ENCODE results near the gene RABEP2. TPM values are rescaled to one million over a fixed set of nuclear protein-coding genes. Genes with fewer than 3 reads are reported as not detected.

RABEP2 gene
- polyA plus RNA-seq, 2 of the 4 experiments (the other 2 are of a cell fraction): 6.0 to 13.7 TPM

- DNase-seq (ENCODE audit: low read depth in 1 of 2, low spot score in 1 of 2) (peak in 1 of 2 experiments; percentile 73), FAIRE-seq (no peak), ATAC-seq (peak in 1 of 2 experiments; percentile 70; a peak in 3 of 6 replicates)
- CTCF ChIA-PET: interaction anchor here (0.7 to 17.8 kb wide), 17 partner anchors 8 to 89 kb away, joined by 3 to 190 read pairs (median 4); partner anchors contain the start of gene NFATC2IP
- TF ChIP-seq ZFP36 (IDR thresholded peaks at IDR 0.05; ENCODE audit: borderline replicate concordance, partially characterized antibody) (no peak), TP53 (CRISPR knock-in tag; IDR thresholded peaks at IDR 0.05) (no peak), JUNB (IDR thresholded peaks at IDR 0.05) (no peak), HES2 (IDR thresholded peaks at IDR 0.05) (no peak), FOSB (CRISPR knock-in tag; IDR thresholded peaks at IDR 0.05) (no peak), HEYL (CRISPR knock-in tag; IDR thresholded peaks at IDR 0.05) (no peak), POLR2AphosphoS2 (conservative IDR thresholded peaks at IDR 0.05; ENCODE audit: low read length) (no peak), RAD21 (conservative IDR thresholded peaks at IDR 0.05 in 1 of 2, IDR thresholded peaks at IDR 0.05 in 1 of 2) (peak; percentile 14 to 25; a peak in 2 of 5 replicates), SMC3 (IDR thresholded peaks at IDR 0.05) (peak; percentile 27; the same call in 2 of the 3 replicates), FOSL2 (IDR thresholded peaks at IDR 0.05) (no peak), FOSL2 (CRISPR knock-in tag; IDR thresholded peaks at IDR 0.05) (no peak), HDAC2 (IDR thresholded peaks at IDR 0.05) (no peak), PHF8 (IDR thresholded peaks at IDR 0.05; ENCODE audit: borderline replicate concordance, low read depth) (no peak), RFX5 (IDR thresholded peaks at IDR 0.05) (no peak), NFE2L2 (conservative IDR thresholded peaks at IDR 0.05; ENCODE audit: low read length) (no peak), RARB (CRISPR knock-in tag; IDR thresholded peaks at IDR 0.05) (no peak), SREBF2 (IDR thresholded peaks at IDR 0.05) (no peak), MAFK (IDR thresholded peaks at IDR 0.05; ENCODE audit: partially characterized antibody) (no peak), HOXA7 (CRISPR knock-in tag; IDR thresholded peaks at IDR 0.05) (no peak), EHF (CRISPR knock-in tag; IDR thresholded peaks at IDR 0.05) (no peak), EP300 (IDR thresholded peaks at IDR 0.05) (no peak), CEBPB (IDR thresholded peaks at IDR 0.05) (no peak), CBX8 (IDR thresholded peaks at IDR 0.05) (no peak), POLR2A (IDR thresholded peaks at IDR 0.05; ENCODE audit: low read length) (no peak)
- TF ChIP-seq, protein P1, sequence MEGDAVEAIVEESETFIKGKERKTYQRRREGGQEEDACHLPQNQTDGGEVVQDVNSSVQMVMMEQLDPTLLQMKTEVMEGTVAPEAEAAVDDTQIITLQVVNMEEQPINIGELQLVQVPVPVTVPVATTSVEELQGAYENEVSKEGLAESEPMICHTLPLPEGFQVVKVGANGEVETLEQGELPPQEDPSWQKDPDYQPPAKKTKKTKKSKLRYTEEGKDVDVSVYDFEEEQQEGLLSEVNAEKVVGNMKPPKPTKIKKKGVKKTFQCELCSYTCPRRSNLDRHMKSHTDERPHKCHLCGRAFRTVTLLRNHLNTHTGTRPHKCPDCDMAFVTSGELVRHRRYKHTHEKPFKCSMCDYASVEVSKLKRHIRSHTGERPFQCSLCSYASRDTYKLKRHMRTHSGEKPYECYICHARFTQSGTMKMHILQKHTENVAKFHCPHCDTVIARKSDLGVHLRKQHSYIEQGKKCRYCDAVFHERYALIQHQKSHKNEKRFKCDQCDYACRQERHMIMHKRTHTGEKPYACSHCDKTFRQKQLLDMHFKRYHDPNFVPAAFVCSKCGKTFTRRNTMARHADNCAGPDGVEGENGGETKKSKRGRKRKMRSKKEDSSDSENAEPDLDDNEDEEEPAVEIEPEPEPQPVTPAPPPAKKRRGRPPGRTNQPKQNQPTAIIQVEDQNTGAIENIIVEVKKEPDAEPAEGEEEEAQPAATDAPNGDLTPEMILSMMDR (IDR thresholded peaks at IDR 0.05): peak; percentile 50
- TF ChIP-seq, protein P2, sequence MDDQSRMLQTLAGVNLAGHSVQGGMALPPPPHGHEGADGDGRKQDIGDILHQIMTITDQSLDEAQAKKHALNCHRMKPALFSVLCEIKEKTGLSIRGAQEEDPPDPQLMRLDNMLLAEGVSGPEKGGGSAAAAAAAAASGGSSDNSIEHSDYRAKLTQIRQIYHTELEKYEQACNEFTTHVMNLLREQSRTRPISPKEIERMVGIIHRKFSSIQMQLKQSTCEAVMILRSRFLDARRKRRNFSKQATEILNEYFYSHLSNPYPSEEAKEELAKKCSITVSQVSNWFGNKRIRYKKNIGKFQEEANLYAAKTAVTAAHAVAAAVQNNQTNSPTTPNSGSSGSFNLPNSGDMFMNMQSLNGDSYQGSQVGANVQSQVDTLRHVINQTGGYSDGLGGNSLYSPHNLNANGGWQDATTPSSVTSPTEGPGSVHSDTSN (IDR thresholded peaks at IDR 0.05): no peak
- TF ChIP-seq, protein P3, sequence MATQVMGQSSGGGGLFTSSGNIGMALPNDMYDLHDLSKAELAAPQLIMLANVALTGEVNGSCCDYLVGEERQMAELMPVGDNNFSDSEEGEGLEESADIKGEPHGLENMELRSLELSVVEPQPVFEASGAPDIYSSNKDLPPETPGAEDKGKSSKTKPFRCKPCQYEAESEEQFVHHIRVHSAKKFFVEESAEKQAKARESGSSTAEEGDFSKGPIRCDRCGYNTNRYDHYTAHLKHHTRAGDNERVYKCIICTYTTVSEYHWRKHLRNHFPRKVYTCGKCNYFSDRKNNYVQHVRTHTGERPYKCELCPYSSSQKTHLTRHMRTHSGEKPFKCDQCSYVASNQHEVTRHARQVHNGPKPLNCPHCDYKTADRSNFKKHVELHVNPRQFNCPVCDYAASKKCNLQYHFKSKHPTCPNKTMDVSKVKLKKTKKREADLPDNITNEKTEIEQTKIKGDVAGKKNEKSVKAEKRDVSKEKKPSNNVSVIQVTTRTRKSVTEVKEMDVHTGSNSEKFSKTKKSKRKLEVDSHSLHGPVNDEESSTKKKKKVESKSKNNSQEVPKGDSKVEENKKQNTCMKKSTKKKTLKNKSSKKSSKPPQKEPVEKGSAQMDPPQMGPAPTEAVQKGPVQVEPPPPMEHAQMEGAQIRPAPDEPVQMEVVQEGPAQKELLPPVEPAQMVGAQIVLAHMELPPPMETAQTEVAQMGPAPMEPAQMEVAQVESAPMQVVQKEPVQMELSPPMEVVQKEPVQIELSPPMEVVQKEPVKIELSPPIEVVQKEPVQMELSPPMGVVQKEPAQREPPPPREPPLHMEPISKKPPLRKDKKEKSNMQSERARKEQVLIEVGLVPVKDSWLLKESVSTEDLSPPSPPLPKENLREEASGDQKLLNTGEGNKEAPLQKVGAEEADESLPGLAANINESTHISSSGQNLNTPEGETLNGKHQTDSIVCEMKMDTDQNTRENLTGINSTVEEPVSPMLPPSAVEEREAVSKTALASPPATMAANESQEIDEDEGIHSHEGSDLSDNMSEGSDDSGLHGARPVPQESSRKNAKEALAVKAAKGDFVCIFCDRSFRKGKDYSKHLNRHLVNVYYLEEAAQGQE (IDR thresholded peaks at IDR 0.05): no peak
- H3K9me3 ChIP-seq: no peaks in the 10 kb centered on the region
- 87% methylated on average over 17 of the region's 18 CpGs for WGBS (ENCODE audit: missing lambda C conversion rate)
- H3K4me1 ChIP-seq: peaks cover 13% of the 10 kb centered on the region; the same call in 2 of the 3 replicates
- H3K4me3 ChIP-seq: no peak overlapping the region
- H3K4me2 ChIP-seq: no peak overlapping the region
- H3K27ac ChIP-seq: no peak overlapping the region
- POLR2A ChIA-PET: interaction anchor here (2.6 kb wide), 1 partner anchor 10 kb away, joined by 9 read pairs; the partner anchor contains the start of gene SH2B1
Observed at GRCh38 chr16:28873543-28874201, 51.4 kb downstream of the RABEP2 start.

Data from A549 (cell line).